Measurements from ENCODE around the gene ABCA13.

Gene ABCA13

GRCh38 chr7:48691788-48692187 lies 520.5 kb downstream of the ABCA13 start (continued):
- TF ChIP-seq ZNF138 (tag by site-specific recombination; IDR thresholded peaks at IDR 0.05; ENCODE audit: borderline replicate concordance) (no peak), ZNF600 (tag by site-specific recombination; IDR thresholded peaks at IDR 0.05) (no peak)
- TF ChIP-seq, protein P1, sequence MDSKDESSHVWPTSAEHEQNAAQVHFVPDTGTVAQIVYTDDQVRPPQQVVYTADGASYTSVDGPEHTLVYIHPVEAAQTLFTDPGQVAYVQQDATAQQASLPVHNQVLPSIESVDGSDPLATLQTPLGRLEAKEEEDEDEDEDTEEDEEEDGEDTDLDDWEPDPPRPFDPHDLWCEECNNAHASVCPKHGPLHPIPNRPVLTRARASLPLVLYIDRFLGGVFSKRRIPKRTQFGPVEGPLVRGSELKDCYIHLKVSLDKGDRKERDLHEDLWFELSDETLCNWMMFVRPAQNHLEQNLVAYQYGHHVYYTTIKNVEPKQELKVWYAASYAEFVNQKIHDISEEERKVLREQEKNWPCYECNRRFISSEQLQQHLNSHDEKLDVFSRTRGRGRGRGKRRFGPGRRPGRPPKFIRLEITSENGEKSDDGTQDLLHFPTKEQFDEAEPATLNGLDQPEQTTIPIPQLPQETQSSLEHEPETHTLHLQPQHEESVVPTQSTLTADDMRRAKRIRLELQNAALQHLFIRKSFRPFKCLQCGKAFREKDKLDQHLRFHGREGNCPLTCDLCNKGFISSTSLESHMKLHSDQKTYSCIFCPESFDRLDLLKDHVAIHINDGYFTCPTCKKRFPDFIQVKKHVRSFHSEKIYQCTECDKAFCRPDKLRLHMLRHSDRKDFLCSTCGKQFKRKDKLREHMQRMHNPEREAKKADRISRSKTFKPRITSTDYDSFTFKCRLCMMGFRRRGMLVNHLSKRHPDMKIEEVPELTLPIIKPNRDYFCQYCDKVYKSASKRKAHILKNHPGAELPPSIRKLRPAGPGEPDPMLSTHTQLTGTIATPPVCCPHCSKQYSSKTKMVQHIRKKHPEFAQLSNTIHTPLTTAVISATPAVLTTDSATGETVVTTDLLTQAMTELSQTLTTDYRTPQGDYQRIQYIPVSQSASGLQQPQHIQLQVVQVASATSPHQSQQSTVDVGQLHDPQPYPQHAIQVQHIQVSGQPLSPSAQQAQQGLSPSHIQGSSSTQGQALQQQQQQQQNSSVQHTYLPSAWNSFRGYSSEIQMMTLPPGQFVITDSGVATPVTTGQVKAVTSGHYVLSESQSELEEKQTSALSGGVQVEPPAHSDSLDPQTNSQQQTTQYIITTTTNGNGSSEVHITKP (tag by site-specific recombination; IDR thresholded peaks at IDR 0.05) = no peak
- TF ChIP-seq, protein P2, sequence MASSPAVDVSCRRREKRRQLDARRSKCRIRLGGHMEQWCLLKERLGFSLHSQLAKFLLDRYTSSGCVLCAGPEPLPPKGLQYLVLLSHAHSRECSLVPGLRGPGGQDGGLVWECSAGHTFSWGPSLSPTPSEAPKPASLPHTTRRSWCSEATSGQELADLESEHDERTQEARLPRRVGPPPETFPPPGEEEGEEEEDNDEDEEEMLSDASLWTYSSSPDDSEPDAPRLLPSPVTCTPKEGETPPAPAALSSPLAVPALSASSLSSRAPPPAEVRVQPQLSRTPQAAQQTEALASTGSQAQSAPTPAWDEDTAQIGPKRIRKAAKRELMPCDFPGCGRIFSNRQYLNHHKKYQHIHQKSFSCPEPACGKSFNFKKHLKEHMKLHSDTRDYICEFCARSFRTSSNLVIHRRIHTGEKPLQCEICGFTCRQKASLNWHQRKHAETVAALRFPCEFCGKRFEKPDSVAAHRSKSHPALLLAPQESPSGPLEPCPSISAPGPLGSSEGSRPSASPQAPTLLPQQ (tag by site-specific recombination; IDR thresholded peaks at IDR 0.05) = no peak
